Measurements from ENCODE around the gene FCHO2.

FCHO2 gene

DNA sequence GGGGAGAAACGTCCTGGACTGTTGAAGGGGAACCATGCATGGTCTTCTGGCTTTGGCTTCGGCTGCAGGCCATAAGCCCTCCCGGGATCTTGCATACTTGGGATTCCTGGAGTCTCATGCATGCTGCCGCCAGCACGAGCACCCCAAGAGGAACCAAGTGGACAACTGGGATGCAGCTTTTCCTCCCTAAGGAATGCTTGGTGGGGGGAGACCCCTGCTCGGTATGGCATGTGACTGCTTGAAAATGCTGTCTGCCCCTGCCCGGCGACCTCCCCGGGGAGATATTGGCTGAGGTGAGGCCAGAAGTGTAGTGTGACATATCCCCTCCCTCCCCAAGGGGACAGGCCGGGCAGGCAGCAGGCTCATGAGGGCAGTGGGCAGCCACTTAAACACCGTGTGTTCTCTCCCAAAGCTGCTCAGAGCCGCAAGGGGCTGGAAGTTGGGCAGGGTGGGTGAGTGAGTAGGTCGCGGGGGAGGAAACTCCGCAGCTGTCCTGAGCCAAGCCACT lies 180.3 kb downstream of the FCHO2 start:
- no peak overlapping the region for H3K9ac ChIP-seq (ENCODE audit: insufficient read length)
- DNase-seq (ENCODE audit: low read depth, low spot score), result no peak
- no peaks in the 10 kb centered on the region for H3K9me3 ChIP-seq (ENCODE audit: low read depth, low read length)

DNA sequence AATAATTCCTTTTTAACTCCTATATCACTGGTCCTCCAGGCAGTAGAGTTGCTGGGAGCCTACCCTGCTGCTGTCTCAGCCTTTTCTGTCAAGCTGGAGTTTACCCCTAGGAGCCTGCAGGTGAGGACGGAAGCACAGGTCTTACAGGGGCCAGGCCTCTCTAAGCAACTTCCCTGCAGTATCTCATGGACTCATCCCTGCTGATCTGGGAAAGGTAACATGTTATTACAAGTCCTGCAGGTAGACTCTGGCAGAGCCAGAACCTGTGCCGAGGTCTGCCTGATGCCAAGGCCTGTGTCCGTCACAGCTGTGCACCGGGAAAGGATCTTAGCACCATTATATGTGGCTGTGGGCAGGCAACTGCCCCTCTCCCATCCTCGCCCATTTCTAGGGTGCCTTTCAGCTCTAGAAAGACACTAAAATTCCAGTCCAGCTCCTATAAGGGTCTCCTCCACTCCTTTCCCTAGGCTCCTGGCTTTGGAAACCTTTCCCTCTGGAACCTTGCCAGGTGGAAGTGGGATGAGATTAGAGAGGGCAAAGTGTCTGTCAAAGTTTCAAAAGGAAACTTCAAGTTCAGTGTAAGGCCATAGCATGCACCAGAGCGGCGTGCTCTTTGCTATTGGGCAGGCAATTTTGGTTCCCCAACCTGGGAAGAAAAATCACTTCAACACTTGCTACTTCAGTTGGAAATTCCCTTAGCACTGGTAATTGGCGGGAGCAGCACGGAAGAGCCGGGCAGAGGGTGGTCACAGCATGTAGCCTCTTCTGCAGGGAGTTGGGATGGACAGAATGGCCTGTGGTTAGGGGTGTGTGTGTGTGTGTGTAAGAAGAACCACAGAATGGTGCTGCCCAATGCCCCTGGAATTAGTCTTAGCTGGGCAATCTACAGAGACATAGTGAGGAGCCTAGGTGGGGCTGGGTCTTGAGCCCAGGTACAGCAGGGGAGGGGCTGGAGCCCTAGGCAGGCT lies 182.0 kb downstream of the FCHO2 start:
- no peak for TF ChIP-seq EZH2 (IDR thresholded peaks at IDR 0.05)
- no peak for TF ChIP-seq POLR2AphosphoS5 (IDR thresholded peaks at IDR 0.05; ENCODE audit: borderline replicate concordance, low read depth, low read length)
- no peak for TF ChIP-seq FOXP2 (optimal IDR thresholded peaks at IDR 0.05; ENCODE audit: control extremely low read depth, extremely low read length, insufficient read depth)
- Histone ChIP-seq H3K4me3 (no peak overlapping the region), H3K9ac (ENCODE audit: insufficient read length) (no peak overlapping the region), H3K27ac (no peak overlapping the region), H3K9me3 (ENCODE audit: low read depth, low read length) (no peaks in the 10 kb centered on the region), H3K36me3 (ENCODE audit: insufficient read depth, low read length) (no peaks in the 10 kb centered on the region)
- no peak for DNase-seq (ENCODE audit: low read depth, low spot score)

More for the DNA sequence above, 180.3 kb downstream of the FCHO2 start:
- TF ChIP-seq EZH2 (IDR thresholded peaks at IDR 0.05), result no peak
- TF ChIP-seq POLR2AphosphoS5 (IDR thresholded peaks at IDR 0.05; ENCODE audit: borderline replicate concordance, low read depth, low read length), result no peak
- TF ChIP-seq FOXP2 (optimal IDR thresholded peaks at IDR 0.05; ENCODE audit: control extremely low read depth, extremely low read length, insufficient read depth), result no peak
- Histone ChIP-seq H3K36me3 (ENCODE audit: insufficient read depth, low read length) (no peaks in the 10 kb centered on the region), H3K4me3 (no peak overlapping the region), H3K27ac (no peak overlapping the region)

GRCh38 chr5:73139485-73139884 lies 183.6 kb downstream of the FCHO2 start:
- Histone ChIP-seq H3K4me3 (no peak overlapping the region), H3K36me3 (ENCODE audit: insufficient read depth, low read length) (no peaks in the 10 kb centered on the region), H3K27ac (no peak overlapping the region), H3K9ac (ENCODE audit: insufficient read length) (no peak overlapping the region), H3K9me3 (ENCODE audit: low read depth, low read length) (no peaks in the 10 kb centered on the region)
- TF ChIP-seq POLR2AphosphoS5 (IDR thresholded peaks at IDR 0.05; ENCODE audit: borderline replicate concordance, low read depth, low read length), result no peak
- TF ChIP-seq EZH2 (IDR thresholded peaks at IDR 0.05), result no peak
- TF ChIP-seq FOXP2 (optimal IDR thresholded peaks at IDR 0.05; ENCODE audit: control extremely low read depth, extremely low read length, insufficient read depth), result no peak
- DNase-seq (ENCODE audit: low read depth, low spot score), result no peak
